Lower lobe of right lung (tissue), 2 donors: Measurements from ENCODE around the gene FILIP1L. TPM values are rescaled to one million over a fixed set of nuclear protein-coding genes. Genes with fewer than 3 reads are reported as not detected.

Experiments
- ATAC-seq, 2 donors: fragments of 200-7000 bp; cut with Tn5 transposase; one replicate each; pipeline ENCODE4 v1.9.1; 2020 to 2022; ENCODE audit warnings: mild to moderate bottlenecking in 2 of 2, moderate library complexity in 2 of 2
- DNase-seq: peaks from one replicate; pipeline ENCODE4 v3.0.0-alpha.2; 2020
- H3K27ac ChIP-seq: fragments of 200-600 bp; one replicate; pipeline ENCODE4 v1.8.0; 2022
- H3K27me3 ChIP-seq: fragments of 200-600 bp; one replicate; pipeline ENCODE4 v1.8.0; 2022; ENCODE audit warnings: low read depth
- H3K36me3 ChIP-seq: fragments of 200-600 bp; one replicate; pipeline ENCODE4 v1.8.0; 2022; ENCODE audit warnings: mild to moderate bottlenecking
- H3K4me1 ChIP-seq: fragments of 200-600 bp; one replicate; pipeline ENCODE4 v1.8.0; 2022
- H3K4me3 ChIP-seq: fragments of 200-600 bp; one replicate; pipeline ENCODE4 v1.8.0; 2022; ENCODE audit warnings: mild to moderate bottlenecking
- H3K9me3 ChIP-seq: fragments of 200-600 bp; one replicate; pipeline ENCODE4 v1.8.0; 2022
- intact Hi-C: fragments of 100-400 bp; cut with DNase I; formaldehyde crosslinking; loops from one replicate; pipeline ENCODE4 v1.11.0; 2022
- total RNA-seq: library from RNA; stranded (reverse); fragmentation: NEBNext Ultra II Directional; extraction: Animal tissue kit (Norgen Biotek cat#: 25700); gene quantifications from one replicate; pipeline ENCODE4 v1.2.1, GENCODE V29; 2021
- TF ChIP-seq, protein P1 (sequence below): fragments of 200-600 bp; IDR thresholded peaks from one replicate; pipeline ENCODE4 v1.8.0; 2022; ENCODE audit warnings: antibody characterized with exemption, mild to moderate bottlenecking
- donor health status: DM: no; HTN: yes; CAD: no; lungs with severe emphysema.

The FILIP1L gene
- total RNA-seq, 1 donor from 2014 or later = 25.0 TPM

GRCh38 chr3:99817437-99818240 is 296.7 kb downstream of the FILIP1L start, which contains the start of gene CMSS1:
Gene CMSS1 (plus strand): TSS chr3:99817862.
- ATAC-seq (peak; percentile 98 to 99), DNase-seq (peak; percentile 97)
- Histone ChIP-seq H3K27ac (peak within 1 kb of the TSS; percentile 89), H3K36me3 (no peaks in the 10 kb centered on the region), H3K27me3 (no peaks in the 10 kb centered on the region), H3K9me3 (no peaks in the 10 kb centered on the region), H3K4me3 (peak within 1 kb of the TSS; percentile 76), H3K4me1 (peaks cover 22% of the 10 kb centered on the region)
- TF ChIP-seq, protein P1, sequence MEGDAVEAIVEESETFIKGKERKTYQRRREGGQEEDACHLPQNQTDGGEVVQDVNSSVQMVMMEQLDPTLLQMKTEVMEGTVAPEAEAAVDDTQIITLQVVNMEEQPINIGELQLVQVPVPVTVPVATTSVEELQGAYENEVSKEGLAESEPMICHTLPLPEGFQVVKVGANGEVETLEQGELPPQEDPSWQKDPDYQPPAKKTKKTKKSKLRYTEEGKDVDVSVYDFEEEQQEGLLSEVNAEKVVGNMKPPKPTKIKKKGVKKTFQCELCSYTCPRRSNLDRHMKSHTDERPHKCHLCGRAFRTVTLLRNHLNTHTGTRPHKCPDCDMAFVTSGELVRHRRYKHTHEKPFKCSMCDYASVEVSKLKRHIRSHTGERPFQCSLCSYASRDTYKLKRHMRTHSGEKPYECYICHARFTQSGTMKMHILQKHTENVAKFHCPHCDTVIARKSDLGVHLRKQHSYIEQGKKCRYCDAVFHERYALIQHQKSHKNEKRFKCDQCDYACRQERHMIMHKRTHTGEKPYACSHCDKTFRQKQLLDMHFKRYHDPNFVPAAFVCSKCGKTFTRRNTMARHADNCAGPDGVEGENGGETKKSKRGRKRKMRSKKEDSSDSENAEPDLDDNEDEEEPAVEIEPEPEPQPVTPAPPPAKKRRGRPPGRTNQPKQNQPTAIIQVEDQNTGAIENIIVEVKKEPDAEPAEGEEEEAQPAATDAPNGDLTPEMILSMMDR = peak; percentile 35
- intact Hi-C loops = no loop called here

DNA sequence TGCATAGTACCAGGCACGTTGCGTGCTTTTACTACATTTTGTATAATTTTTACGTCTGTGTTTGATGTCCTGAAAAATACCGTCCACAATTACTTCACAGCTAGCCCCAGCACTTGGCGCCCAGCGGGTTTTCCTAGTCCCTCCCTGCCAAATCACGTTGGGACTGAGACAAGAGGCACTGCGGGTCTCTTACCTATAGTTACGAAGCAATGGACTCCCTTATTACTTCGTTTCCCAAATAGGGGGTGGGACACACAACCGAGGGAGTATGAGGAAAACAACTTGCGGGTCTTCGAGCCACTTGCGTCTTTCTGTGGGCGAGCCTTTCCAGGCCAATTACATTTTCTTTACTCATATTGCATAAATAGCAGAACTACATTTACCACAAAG is 297.3 kb downstream of the FILIP1L start:
- no peak for DNase-seq
- ATAC-seq = peak in 1 of 2 donors; percentile 13
- intact Hi-C loops = no loop called here

GRCh38 chr3:99810403-99810802 is 303.9 kb downstream of the FILIP1L start:
- Histone ChIP-seq H3K27ac (no peak overlapping the region), H3K36me3 (no peaks in the 10 kb centered on the region), H3K9me3 (peaks cover 3% of the 10 kb centered on the region), H3K4me1 (no peaks in the 10 kb centered on the region), H3K4me3 (no peak overlapping the region), H3K27me3 (no peaks in the 10 kb centered on the region)
- TF ChIP-seq, protein P1 = no peak
- ATAC-seq (no peak), DNase-seq (no peak)
- intact Hi-C loops = no loop called here

More for the DNA sequence above, 297.3 kb downstream of the FILIP1L start:
- no peaks in the 10 kb centered on the region for H3K9me3 ChIP-seq
- peak overlapping the region; percentile 89 for H3K27ac ChIP-seq
- H3K27me3 ChIP-seq = no peaks in the 10 kb centered on the region
- TF ChIP-seq, protein P1 = no peak
- peaks cover 22% of the 10 kb centered on the region for H3K4me1 ChIP-seq
- H3K4me3 ChIP-seq = peak overlapping the region; percentile 76
- no peaks in the 10 kb centered on the region for H3K36me3 ChIP-seq

DNA sequence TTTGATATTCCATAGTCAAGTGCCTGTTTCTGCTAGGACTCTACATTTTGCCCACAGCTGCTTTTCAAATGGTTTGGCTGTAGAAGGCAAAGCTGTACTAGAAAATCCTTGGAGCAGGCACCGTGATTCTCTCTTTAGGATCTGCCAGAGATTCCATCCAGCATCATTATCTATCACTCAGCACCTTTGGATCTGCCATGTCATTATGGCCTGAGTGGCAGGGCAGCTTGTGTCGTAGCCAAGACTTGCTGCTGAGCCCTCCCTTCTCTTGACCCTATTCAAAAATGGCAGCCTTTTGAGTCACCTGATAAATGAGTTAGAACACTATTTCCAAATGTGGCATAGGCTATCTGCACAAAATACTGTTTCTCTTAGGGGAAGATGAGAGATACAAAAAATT is 304.7 kb downstream of the FILIP1L start:
- TF ChIP-seq, protein P1 = no peak
- no peaks in the 10 kb centered on the region for H3K27me3 ChIP-seq
- no peak for ATAC-seq
- H3K9me3 ChIP-seq = peaks cover 10% of the 10 kb centered on the region
- H3K4me1 ChIP-seq = no peaks in the 10 kb centered on the region
- DNase-seq = no peak
- intact Hi-C loops = no loop called here
- no peaks in the 10 kb centered on the region for H3K36me3 ChIP-seq
- H3K27ac ChIP-seq = no peak overlapping the region
- H3K4me3 ChIP-seq = no peak overlapping the region

DNA sequence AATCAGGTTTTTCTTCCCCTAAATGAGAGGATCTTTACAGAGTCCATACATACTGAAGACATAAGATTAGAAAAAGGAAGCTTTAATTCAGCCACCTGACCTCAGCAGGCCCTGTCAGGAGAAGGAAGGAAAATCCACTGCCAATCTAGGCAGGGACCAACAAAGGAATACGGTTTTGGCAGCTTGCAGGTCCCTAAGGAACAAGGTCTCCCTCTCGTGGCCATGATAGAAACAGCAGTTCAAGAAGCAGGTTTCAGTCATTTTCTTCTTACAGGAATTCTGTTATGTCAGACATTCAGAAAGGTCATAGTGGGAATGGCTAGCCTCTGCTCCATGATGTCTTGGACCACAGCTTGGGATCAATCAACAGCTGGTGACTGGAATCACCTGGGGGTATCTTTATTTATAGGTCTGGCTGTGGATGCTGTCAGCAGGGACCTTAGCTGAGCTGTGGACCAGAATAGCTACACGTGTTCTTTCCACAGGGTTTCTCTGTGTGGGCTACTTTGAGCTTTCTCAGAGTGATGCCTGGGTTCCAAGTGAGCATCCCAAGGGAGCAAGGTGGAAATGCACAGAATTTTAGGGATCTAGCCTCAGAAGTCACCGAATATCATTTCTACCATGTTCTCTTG is 306.0 kb downstream of the FILIP1L start:
- H3K27ac ChIP-seq = no peak overlapping the region
- intact Hi-C loops = no loop called here
- H3K4me3 ChIP-seq = no peak overlapping the region
- no peaks in the 10 kb centered on the region for H3K27me3 ChIP-seq
- TF ChIP-seq, protein P1 = peak; percentile 80
- H3K9me3 ChIP-seq = peaks cover 10% of the 10 kb centered on the region
- DNase-seq (no peak), ATAC-seq (peak; percentile 76 to 79)
- H3K4me1 ChIP-seq = no peaks in the 10 kb centered on the region
- H3K36me3 ChIP-seq = no peaks in the 10 kb centered on the region
